Mammary epithelial cell (primary cell): ENCODE measurements around the gene ARMC8.

Experiments
- CTCF ChIP-seq, 2 donors: IDR thresholded peaks in 1 of 2; conservative IDR thresholded peaks in 1 of 2; 2 replicates each; pipeline ENCODE4 v1.5.1; 2011 to 2012; ENCODE audit warnings: inconsistent platforms in 2 of 2, low read length in 2 of 2, mild to moderate bottlenecking in 2 of 2, control low read depth in 1 of 2, low read depth in 1 of 2; ENCODE audit not compliant: insufficient read depth in 1 of 2; ENCODE audit errors: extremely low read depth in 1 of 2
- EZH2 ChIP-seq: IDR thresholded peaks from 2 replicates; pipeline ENCODE4 v1.6.1; 2012; ENCODE audit warnings: low read length, inconsistent platforms, borderline replicate concordance

- TF ChIP-seq CTCF (conservative IDR thresholded peaks at IDR 0.05 in 1 of 2, IDR thresholded peaks at IDR 0.05 in 1 of 2; ENCODE audit: extremely low read depth in 1 of 2, insufficient read depth in 1 of 2, low read depth in 1 of 2, low read length in 2 of 2) (no peak), EZH2 (no peak)
Observed at GRCh38 chr3:138260611-138261010, 73.5 kb downstream of the ARMC8 start.
